HG03354 (cell line): ENCODE results near the gene GJB5.
"Not testable (repeated sequence)": the region's sequence is repeated elsewhere in the genome, so short reads cannot be mapped to it uniquely, and the experiment has no call there.

ENCODE experiments used
- ATAC-seq: cut with Tn5 transposase; IDR thresholded peaks from one replicate; pipeline ENCODE4 v1.9.1; 2021; ENCODE audit warnings: mild to moderate bottlenecking; ENCODE audit not compliant: unreplicated experiment, poor library complexity, severe bottlenecking

The GJB5 gene

DNA sequence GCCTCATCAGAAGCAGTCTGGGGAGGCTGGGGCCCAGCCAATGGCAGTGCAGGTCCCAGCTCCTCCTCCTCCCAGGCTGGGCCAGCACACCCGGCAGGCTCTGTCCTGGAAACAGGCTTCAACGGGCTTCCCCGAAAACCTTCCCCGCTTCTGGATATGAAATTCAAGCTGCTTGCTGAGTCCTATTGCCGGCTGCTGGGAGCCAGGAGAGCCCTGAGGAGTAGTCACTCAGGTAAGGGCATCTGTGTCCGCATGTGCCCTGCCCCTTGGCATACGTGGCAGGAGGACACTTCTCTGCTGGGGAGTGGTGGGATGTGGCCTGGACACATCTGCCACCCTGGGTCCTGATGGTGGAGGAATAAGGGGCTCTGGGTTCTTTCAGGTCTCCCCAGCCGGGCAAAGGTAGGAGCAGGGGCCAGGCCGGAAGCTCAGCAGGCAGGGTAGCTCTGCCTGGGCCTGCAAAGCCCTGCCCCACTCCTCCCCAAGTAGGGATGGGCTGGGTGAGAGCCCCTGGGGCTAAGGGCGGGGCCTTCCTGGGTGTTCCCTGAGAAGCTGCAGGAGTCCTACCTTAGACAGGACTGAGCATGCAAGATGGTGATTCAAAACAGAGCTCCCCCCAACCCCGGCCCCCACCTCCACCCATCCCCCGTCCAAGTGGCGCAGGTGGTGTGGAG lies at the start of gene GJB5:
TSS of gene GJB5 (plus strand) at position 84 of the 674 bp plus-strand sequence. CDS start 2,284 bp downstream, outside the sequence.
- ATAC-seq: no peak

DNA sequence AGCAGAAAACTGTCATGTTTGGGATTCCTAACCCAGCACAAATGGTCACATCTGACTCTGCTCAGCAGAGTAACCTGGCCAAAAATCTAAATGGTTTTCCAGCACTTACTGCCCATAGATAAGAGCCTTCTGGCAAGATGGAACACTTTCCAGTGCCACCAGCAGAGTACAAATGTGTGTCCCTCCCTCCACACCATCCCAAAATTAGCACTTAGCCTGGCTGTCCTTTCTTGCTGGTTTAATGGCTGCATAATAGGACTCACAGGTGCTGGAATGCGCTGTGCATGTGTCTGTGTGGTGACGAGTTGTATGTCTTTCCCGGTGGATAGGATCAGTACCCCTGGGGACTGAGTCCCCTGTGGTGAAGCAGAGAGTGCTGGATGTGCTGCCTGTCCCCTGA lies 49.8 kb upstream of the GJB5 start:
- no peak for ATAC-seq

DNA sequence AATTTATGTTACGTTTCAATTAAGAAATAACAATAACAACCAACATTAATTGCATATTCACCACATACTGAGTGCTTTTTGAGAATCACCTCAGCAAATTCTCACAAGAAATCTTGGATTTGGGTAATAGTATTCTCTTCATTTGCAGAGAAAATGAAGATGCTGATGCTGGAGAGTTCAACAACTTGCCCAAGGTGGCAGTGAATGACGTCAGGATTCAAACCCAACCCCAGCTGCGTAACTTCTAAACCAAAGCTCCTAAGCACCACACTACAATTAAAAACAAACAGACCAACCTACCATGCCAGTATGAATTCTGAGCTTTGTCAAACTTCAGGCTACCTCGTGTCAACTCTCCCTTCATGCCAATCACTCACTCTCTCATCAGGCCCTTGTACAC lies 46.7 kb upstream of the GJB5 start:
- no peak for ATAC-seq

DNA sequence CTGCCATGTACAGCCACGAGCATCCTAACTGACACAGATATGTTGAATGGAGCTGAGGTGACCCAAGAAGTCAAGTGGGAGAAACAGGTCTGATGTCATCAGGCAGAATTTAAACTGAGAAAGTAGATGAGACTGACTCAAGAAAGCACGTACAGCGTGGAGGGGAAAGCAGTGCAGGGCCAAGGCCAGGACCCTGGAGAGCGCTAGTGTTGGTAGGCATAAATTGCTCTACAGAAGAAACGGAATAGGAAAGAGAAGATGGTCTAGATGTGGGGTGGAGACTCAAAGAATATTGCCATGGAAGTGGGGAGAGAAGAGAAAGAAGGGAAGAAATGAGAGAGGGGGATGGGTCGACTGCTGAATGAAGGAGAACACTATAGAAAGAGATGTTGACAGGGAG lies 45.3 kb upstream of the GJB5 start:
- no peak for ATAC-seq

DNA sequence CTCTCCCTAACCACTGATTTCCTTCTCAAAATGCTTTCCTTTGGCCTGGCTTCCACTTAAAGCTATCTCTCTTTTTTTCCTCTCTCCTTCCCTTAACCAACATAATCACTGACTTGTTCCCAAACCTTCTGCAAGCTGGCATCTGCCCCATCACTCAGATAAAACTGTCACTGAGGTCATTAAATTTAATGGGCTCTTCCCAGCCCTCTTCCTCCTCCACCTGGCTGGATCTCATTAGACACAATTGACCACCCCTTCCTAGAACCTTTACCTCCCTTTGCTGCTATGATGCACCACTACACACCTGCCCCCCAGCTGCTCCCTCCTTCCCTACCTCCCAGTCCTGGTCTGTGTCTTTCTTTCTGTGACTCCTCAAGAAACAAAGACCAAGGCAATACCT lies 44.0 kb upstream of the GJB5 start:
- no peak for ATAC-seq

DNA sequence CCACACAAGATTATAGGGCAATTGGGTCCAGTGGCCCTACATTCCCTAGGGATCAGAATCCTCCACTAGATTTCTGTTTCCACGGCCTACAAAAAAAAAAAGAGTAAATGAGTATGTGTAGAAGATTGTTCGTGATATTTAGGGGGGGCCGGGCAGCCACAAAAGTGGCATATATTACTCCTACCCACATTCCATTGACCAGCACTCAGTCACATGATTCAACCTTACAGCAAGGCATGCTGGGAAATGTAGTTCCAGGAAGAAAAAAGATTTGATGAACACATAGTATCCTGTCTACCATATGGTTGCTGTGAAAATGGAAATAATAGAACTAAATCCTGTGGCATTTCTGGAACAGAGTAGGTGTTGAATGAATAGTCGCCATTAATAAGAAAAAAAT lies 43.4 kb upstream of the GJB5 start:
- no peak for ATAC-seq

DNA sequence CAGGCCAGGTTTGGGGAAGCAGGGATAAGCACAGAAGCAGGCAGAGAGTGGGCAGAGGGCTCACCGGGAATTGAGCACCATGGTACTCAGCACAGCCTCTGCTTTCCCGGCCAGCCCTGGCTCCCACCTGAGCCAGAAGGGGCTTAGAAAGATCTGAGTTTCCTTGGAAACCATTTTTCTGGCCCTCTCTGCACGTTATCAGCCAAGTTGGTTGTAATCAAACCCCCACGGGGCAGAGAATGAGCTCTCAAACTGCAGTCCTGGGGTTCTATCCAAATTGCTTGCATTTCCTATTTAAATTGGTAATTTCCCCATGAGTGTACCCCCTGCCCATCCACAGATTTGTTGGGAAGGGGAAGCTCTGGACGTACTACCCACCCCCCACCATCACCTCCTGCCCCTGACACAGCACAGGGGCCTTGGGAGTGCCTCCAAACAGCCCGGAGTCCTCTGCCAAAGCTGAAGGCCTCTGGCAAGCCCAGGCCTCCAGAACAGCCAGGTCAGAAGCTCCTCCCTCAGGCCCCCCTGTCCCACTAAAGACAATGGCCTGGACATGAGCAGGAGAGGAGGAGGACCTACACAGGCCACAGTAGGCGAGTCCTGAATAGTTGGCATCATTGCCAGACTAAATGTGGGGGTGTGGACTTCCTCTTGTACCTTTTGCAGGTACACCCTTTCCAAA lies 42.7 kb upstream of the GJB5 start:
- ATAC-seq: no peak

DNA sequence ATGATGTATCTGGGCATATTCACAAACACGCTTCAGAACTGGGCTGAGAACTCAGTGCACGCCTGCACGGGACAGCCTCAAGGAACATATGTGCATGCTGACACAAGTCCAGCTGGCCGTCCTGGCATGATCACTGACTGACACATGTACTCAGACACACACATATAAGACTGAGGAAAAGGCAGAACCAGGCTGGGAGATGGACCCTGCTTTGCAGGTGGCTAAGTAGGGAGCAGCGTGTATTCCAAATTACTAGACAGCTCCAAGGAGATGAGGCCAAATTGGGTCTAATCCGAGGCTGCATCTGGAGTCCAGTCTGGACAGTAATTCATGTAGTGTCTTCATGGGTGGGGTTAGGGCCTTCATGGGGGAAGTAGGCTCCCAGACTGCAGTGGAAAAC lies 41.4 kb upstream of the GJB5 start:
- no peak for ATAC-seq

DNA sequence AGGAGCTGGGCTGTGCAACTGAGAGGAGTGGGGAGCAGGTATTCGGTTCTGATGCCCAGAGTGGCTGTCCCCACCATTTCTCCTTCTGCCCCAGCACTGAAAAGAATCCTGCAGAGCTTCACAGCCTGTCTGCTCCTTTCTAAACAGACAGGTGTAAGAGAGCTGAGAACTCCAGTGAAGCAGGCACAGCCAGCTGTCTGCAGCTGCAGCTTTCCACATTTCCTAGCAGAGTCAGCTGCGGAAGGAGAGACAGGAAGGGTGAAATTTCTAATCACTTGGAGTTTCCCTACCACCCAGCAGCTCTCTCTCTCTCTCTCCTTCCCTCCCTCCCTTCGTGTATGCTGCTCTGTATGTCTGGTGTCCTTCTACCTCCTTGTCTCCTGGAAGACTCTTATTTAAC lies 40.5 kb upstream of the GJB5 start:
- no peak for ATAC-seq

DNA sequence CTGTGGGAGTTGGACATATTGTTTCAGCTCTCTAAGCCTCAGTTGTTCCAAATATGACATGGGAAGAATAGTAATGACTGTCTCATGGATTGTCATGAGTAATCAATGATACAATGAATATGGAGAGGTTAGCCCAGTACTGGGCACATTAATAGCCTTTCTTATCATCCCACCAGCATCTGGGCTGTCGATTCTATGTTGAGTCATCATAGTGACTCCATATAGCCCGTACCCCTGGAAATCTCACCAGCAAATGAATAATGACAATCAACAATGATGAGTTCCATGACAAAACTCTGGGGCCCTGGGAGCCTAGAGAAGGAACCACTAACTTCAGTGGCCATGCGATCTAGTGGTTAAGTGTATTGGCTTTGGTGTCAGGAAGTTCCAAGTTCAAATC lies 39.7 kb upstream of the GJB5 start:
- ATAC-seq: no peak

DNA sequence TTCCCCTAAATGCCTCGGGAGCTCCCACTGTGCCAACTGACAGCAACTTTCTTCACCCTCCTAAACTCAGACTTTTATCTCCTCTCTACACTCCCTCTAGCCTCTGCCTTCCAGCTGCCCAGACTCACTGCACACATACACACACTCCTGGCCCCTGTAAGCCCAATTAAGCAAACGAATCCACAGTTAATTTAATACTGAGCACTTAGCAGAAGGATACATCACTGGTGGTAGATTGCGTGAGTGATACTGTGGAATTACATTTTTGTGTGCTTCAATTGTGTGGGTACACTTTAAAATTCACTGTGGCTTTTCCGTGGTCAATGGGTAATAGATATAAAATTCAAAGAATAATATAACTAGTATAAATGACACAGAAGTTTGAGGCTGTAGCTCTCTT lies 33.6 kb upstream of the GJB5 start:
- ATAC-seq: no peak

DNA sequence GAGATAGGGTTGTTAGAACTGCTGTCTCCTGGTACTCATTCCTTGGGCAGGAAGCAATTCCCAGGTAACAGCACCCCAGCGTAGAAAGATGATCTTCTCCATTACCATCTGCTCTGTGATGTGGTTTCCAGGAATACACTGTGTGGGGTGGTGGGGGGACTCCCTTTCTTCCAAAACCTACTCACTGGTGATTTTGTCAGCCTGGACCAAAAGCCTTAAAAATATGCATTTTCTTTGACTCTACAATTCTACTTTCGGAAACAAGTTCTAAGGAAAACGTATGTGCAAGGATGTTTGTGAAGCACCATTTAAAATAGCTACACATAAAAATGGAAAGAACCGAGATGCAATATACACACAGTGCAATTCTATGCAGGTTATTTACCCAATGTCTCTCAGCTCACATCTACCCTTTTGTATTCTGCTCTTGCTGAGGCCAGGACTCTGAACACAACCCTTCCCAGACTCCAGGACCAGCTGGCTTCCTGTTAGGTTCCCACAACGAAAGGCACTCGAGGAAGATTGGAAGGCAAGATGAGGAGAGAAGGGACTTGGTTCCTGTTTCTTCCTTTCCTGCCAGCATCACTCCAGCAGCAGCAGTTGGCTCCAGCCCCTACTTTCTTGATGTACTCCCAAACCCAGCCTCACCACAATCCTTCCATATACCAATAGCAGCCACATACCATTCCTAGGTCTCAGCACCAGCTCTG lies 33.0 kb upstream of the GJB5 start:
- ATAC-seq: no peak

DNA sequence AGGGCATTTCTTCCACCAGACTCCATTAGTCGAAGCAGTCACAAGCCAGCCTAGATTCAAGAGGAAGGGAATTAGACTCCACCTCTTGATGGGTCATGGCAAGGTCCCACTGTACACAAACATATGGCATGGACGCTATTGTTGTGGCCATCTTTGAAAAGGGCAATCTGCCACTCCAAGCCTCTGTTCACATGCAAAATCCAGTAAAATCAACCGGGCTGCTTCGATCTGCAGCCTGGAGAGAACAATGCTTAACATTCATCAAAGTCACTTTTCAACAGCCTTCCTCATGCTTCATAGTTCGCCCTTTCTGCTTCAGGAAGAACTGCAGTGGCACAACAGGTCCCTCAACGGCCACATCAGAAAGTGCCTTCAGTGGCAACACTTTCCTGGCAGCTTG lies 28.0 kb upstream of the GJB5 start:
- ATAC-seq: no peak

DNA sequence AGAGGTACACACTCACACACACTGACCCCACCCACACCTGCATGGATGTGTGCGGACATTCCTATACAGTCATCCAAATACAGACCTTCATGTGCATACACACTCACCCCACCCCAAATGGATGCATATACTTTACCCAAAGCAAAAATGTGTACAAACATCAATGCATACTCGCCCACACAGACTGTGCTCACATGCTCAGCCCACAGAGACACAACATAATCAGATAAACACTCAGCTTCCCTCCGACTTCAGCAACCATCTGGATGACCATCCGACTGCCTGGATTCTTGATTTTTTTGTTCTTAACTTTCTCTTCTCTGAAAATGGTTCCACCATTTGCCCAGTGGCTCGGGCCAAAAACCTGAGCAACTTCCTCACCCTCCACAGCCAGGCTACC lies 24.4 kb upstream of the GJB5 start:
- ATAC-seq: no peak

DNA sequence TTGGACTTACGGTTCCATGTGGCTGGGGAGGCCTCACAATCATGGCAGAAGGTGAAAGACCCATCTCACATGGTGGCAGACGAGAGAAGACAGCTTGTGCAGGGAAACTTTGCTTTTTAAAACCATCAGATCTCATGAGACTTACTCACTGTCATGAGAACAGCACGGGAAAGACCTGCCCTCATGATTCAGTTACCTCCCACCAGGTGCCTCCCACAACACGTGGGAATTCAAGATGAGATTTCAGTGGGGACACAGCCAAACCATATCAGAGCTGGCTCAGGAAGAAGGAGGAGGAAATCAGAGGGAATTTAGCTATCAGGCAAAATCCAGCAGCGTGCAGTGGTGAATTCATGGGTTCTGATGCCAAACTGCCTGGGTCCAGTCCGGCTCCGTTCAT lies 22.0 kb upstream of the GJB5 start:
- ATAC-seq: not testable (repeated sequence)

DNA sequence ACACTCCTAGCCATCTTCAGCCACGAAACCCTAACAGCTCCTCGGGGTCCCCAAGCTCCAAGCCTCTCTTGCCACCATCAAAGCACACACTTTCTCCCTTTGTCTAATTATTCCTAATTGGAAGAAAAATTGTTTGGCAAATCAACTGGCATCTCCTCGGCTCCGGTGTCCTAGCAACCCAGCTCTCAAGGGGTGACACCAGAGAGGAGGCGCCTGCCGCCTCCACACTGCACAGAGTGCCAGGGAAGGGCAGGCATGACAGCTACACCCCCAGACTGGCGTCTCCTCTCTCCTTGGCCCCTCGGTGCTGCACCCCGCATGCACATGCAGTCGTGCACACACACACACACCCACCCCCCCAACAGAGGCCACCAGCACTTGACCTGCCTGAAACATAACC lies 18.2 kb upstream of the GJB5 start:
- no peak for ATAC-seq

DNA sequence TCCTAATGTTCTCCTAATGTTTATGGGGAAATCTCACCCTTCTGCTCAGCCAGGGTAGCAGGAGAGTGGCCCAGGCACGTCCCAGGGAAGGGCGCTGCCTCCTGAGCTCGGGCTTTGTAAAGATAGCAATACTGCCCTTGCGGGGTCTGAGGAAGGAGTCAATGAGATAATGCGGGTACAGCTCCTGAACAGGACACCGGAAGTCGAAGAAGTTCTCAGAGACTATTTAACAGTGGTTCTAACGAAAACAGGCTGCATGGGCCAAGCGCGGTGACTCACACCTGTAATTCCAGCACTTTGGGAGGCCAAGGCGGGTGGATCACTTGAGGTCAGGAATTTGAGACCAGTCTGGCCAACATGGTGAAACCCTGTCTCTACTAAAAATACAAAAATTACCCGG lies 17.6 kb upstream of the GJB5 start:
- ATAC-seq: not testable (repeated sequence)

DNA sequence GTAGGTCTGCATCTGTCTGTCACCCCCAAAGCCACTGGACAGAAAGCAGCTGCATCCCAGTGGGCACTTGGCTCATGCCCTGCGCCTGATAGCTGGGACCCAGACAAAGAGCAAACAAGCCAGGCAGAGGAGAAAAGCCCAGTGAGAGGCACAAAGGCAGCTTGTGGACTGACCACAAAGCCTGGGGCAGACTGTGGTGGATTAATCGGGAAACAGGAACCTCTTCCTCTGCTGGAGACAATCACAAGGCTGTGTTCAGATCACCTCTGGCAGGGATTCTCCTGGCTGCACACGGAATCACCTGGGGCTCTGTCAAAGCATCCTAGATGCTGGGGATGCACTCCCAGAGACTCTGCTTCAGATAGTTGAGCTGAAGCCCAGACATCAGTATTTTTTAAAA lies 15.2 kb upstream of the GJB5 start:
- ATAC-seq: no peak

DNA sequence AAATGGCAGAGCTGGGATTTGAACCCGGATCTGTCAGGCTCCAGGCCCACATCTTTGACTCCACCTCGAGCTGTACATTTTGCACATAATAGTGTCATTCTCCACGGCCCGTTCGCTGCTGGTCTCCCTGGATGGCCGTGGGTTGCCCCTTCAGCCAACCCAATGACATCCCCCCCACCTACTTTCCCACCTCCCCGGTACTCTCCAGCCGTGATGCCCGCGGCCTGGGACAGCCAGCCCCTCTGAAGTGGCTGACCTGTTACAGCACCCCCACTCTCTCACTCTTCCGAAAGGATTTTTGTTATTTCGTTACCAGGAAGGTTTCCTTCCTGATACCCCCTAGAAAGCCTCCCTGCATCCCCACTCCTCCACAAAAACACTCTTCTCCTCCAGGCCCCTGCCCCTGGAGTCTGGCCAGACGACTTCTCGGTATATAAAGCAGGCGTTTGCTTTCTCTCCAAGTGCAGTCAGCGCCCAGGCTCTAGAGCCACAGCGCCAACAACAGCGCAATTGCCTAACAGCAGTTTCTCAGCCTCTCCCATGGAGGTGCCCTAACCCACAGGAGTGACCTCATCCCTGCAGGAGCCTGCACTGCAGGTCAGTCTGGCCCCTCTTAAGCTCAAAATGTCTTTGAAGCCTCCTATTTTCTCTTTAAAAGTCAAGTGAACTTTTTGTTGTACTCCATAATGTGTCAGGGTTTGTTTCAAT lies 14.5 kb upstream of the GJB5 start:
- ATAC-seq: no peak

DNA sequence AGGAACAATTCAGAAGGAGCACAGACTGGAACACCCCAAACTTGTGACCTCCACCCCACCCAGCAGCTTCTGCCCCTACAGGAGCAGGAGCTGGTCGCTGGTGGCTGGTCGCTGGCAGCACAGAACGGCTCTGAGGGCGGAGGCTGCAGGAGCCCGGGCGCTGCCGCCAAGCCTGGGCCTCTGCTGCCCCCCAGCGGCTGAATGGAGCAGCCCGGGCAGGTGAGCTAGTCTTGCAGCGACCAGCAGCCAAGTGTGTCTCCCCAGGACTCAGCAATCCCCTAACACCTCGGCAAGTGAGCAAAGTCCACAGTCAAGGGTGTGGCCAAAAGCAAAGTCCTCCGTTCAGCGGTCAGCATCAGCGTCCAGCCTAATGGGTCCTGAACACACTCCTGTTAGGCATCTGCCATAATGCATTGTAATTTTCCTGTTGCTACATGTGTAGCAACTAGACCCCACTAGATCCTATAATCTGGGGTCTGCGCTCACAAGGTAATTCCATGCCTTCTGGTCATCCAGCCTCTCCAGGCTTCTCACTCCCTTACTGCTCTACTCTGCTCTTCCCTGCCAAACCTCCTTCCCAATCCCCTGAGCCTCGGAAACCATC lies 12.1 kb upstream of the GJB5 start:
- peak; percentile 81 for ATAC-seq
